Measurements from ENCODE around the gene CACNB1.

The CACNB1 gene

DNA sequence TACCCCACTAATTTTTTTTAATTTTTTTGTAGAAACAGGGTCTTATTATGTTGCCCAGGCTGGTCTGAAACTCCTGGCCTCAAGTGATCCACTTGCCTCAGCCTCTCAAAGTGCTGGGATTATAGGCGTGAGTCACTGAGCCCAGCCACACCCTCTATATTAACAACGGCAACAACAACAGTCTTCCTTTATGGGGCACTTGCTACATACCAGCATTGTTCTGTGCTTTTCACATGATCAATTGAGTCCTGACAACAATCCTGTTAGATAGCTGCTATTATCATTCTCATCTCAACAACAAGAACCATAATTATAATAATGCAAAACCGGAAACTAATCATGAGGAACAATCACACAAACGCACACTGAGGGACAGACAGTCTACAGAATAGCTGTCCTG lies 18.9 kb downstream of the CACNB1 start:
- TF ChIP-seq, protein P1, sequence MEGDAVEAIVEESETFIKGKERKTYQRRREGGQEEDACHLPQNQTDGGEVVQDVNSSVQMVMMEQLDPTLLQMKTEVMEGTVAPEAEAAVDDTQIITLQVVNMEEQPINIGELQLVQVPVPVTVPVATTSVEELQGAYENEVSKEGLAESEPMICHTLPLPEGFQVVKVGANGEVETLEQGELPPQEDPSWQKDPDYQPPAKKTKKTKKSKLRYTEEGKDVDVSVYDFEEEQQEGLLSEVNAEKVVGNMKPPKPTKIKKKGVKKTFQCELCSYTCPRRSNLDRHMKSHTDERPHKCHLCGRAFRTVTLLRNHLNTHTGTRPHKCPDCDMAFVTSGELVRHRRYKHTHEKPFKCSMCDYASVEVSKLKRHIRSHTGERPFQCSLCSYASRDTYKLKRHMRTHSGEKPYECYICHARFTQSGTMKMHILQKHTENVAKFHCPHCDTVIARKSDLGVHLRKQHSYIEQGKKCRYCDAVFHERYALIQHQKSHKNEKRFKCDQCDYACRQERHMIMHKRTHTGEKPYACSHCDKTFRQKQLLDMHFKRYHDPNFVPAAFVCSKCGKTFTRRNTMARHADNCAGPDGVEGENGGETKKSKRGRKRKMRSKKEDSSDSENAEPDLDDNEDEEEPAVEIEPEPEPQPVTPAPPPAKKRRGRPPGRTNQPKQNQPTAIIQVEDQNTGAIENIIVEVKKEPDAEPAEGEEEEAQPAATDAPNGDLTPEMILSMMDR (IDR thresholded peaks at IDR 0.05; ENCODE audit: low read depth, low read length) = no peak
- no peaks in the 10 kb centered on the region for H3K4me1 ChIP-seq
- H3K4me3 ChIP-seq (ENCODE audit: low read depth, low read length) = no peak overlapping the region
- no peak for DNase-seq
- H3K9me3 ChIP-seq = no peaks in the 10 kb centered on the region
- H3K36me3 ChIP-seq = peaks cover 3% of the 10 kb centered on the region
- no peaks in the 10 kb centered on the region for H3K27me3 ChIP-seq

GRCh38 chr17:39177256-39177655 lies 20.2 kb downstream of the CACNB1 start:
- no peaks in the 10 kb centered on the region for H3K9me3 ChIP-seq
- H3K27me3 ChIP-seq = no peaks in the 10 kb centered on the region
- peaks cover 3% of the 10 kb centered on the region for H3K36me3 ChIP-seq
- H3K4me1 ChIP-seq = no peaks in the 10 kb centered on the region
- TF ChIP-seq, protein P1 (IDR thresholded peaks at IDR 0.05; ENCODE audit: low read depth, low read length) = no peak
- H3K4me3 ChIP-seq (ENCODE audit: low read depth, low read length) = no peak overlapping the region
- DNase-seq = peak; percentile 74

DNA sequence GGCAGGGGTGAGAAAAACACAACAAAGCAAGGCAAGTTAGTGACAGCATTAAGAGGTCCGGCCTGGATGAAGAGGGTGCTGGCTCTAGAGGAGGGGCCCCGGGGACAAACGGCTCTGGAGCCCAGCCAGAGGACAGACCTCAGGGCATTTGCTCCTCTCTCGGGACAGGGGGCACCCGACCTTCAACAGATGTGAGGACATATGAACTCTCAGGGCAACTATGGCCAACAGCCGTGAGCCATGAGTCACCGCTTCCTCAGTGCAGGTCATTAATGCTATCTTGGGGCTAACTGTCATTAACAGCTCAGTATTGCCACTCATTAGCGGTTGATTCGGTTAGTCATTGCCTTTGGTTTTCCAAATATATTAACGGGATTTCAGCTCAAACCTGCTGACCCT lies 21.8 kb downstream of the CACNB1 start:
- no peaks in the 10 kb centered on the region for H3K9me3 ChIP-seq
- TF ChIP-seq, protein P1 (IDR thresholded peaks at IDR 0.05; ENCODE audit: low read depth, low read length) = no peak
- H3K4me3 ChIP-seq (ENCODE audit: low read depth, low read length) = no peak overlapping the region
- H3K4me1 ChIP-seq = no peaks in the 10 kb centered on the region
- H3K36me3 ChIP-seq = peaks cover 3% of the 10 kb centered on the region
- H3K27me3 ChIP-seq = no peaks in the 10 kb centered on the region
- no peak for DNase-seq

DNA sequence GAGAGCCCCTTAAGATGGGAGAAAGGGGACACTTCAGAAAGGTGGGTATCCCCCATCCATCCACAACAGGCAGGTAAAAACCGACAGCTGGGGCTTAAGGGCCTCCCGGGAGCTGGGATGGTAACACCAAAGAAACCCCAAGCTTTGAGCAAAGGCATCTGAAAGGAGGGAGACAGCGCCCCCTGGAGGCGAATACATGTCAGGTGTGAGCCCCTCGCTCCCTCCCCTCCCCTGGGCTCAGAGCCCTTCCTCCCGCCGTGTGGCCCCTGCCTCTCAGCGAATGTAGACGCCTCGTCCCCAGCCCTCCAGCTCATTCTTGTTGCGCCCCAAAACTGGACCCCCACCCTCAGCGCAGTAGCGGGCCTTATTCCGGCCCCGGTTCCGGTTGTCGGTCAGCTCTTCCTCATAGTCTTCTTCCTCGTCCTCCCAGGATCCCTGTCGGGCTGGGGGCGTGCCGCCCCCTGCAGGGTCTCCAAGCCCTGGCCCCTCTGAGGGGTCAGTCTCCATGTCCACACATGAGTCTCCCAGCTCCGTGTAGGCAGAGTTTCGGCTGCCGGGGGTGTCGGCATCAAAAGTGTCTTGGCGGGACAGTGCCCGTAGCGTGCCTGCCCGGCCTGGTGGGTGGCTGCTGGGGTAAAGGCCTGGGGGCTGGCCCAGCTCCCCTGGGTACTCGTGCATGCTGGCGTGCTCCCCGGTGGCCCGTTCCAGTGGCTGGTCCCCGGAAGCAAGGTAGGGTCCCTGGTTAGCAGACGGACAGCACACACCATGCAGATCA lies 22.4 kb downstream of the CACNB1 start:
- DNase-seq = peak; percentile 84
- TF ChIP-seq, protein P1 (IDR thresholded peaks at IDR 0.05; ENCODE audit: low read depth, low read length) = peak; percentile 86
- no peaks in the 10 kb centered on the region for H3K9me3 ChIP-seq
- H3K27me3 ChIP-seq = no peaks in the 10 kb centered on the region
- peaks cover 3% of the 10 kb centered on the region for H3K36me3 ChIP-seq
- H3K4me3 ChIP-seq (ENCODE audit: low read depth, low read length) = no peak overlapping the region
- H3K4me1 ChIP-seq = no peaks in the 10 kb centered on the region

DNA sequence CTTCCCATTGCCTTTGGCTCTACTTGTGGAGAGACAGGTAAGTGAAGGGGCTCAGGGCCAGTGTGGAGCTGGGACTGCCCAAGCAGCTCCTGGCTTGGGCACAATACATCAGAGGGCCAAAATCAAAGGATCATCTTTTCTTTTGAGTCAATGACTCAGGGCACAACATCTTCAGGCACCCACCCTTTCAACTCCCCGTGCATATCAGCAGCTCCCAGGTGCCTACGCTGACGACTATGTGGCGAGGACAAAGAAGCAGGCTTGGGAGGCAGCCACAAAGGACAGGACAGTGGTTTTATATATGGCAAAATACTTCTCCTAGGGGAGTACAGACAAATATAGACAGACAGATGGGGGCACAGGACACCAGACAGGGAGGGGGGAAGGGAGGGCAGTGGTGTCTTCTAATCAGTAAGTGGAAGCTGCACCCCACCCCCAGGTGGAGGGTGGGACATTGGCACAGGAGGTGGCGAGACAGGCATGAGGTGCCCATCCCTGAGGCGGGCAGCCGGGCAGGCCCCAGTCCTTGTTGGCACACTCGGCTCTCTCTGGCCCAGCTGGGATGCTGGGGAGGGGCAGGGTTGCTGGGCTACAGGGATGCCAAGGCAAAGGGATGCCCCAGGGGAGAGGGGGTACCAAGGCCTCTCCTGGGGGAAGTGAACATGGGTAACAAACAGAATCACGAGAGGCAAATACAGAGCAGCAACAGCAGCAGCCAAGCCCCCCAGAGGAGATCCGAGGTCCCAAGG lies 23.8 kb downstream of the CACNB1 start:
- no peak for DNase-seq
- peaks cover 3% of the 10 kb centered on the region for H3K36me3 ChIP-seq
- no peaks in the 10 kb centered on the region for H3K9me3 ChIP-seq
- H3K4me3 ChIP-seq (ENCODE audit: low read depth, low read length) = no peak overlapping the region
- H3K4me1 ChIP-seq = no peaks in the 10 kb centered on the region
- no peaks in the 10 kb centered on the region for H3K27me3 ChIP-seq
- TF ChIP-seq, protein P1 (IDR thresholded peaks at IDR 0.05; ENCODE audit: low read depth, low read length) = no peak

DNA sequence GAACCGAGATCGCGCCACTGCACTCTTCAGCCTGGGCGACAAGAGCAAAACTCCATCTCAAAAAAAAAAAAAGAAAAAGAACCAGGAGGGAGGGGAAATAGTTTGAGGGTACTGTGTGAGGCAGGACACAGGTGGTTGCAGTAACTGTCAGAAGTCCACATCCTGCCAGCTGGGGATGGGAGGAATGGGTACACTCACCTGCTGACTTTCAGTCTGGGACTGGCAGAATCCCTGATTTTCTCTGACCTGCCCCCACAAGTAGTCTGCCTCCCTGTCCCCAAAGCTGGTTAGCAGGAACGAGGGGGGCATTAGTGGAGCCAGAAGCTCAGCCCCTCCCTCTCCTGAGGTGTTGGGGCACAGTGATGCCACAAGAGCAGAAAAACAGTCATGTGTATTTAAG lies 24.4 kb downstream of the CACNB1 start:
- no peaks in the 10 kb centered on the region for H3K9me3 ChIP-seq
- H3K36me3 ChIP-seq = peaks cover 3% of the 10 kb centered on the region
- no peak overlapping the region for H3K4me3 ChIP-seq (ENCODE audit: low read depth, low read length)
- no peaks in the 10 kb centered on the region for H3K4me1 ChIP-seq
- TF ChIP-seq, protein P1 (IDR thresholded peaks at IDR 0.05; ENCODE audit: low read depth, low read length) = no peak
- no peaks in the 10 kb centered on the region for H3K27me3 ChIP-seq
- DNase-seq = no peak

Data from BE2C (cell line).